ENCODE measurements around the gene TUBAL3.

TUBAL3 gene

GRCh38 chr10:5376450-5376849, 28.2 kb downstream of the TUBAL3 start (continued):
- TF ChIP-seq TSHZ2 (CRISPR knock-in tag; IDR thresholded peaks at IDR 0.05) (no peak), ZNF70 (CRISPR knock-in tag; IDR thresholded peaks at IDR 0.05) (no peak), ZFP3 (CRISPR knock-in tag; IDR thresholded peaks at IDR 0.05) (no peak), CSRNP3 (CRISPR knock-in tag; IDR thresholded peaks at IDR 0.05) (no peak), POU6F1 (CRISPR knock-in tag; IDR thresholded peaks at IDR 0.05; ENCODE audit: borderline replicate concordance, low read depth) (no peak)

GRCh38 chr10:5373891-5374611, 30.6 kb downstream of the TUBAL3 start:
- ATAC-seq: no peak
- TF ChIP-seq CREB5 (CRISPR knock-in tag; IDR thresholded peaks at IDR 0.05; ENCODE audit: low read depth): no peak
- no peak for TF ChIP-seq ESRRG (CRISPR knock-in tag; IDR thresholded peaks at IDR 0.05)
- TF ChIP-seq ZNF70 (CRISPR knock-in tag; IDR thresholded peaks at IDR 0.05): no peak
- TF ChIP-seq TCF4 (CRISPR knock-in tag; IDR thresholded peaks at IDR 0.05; ENCODE audit: borderline replicate concordance): no peak
- no peak for TF ChIP-seq ZNF8 (CRISPR knock-in tag; IDR thresholded peaks at IDR 0.05)
- no peak for TF ChIP-seq SNAI2 (CRISPR knock-in tag; IDR thresholded peaks at IDR 0.05)
- TF ChIP-seq CSDC2 (CRISPR knock-in tag; IDR thresholded peaks at IDR 0.05): no peak
- no peak for TF ChIP-seq ZFP30 (CRISPR knock-in tag; IDR thresholded peaks at IDR 0.05)
- no peak for TF ChIP-seq ZFP3 (CRISPR knock-in tag; IDR thresholded peaks at IDR 0.05)
- TF ChIP-seq ARNTL (CRISPR knock-in tag; IDR thresholded peaks at IDR 0.05; ENCODE audit: borderline replicate concordance, low read depth): no peak
- TF ChIP-seq GLIS3 (CRISPR knock-in tag; IDR thresholded peaks at IDR 0.05): no peak
- no peak for TF ChIP-seq POU6F1 (CRISPR knock-in tag; IDR thresholded peaks at IDR 0.05; ENCODE audit: borderline replicate concordance, low read depth)
- no peak for TF ChIP-seq ISL1 (CRISPR knock-in tag; IDR thresholded peaks at IDR 0.05)
- no peak for TF ChIP-seq TSHZ2 (CRISPR knock-in tag; IDR thresholded peaks at IDR 0.05)
- no peak for TF ChIP-seq OSR1 (CRISPR knock-in tag; IDR thresholded peaks at IDR 0.05)

GRCh38 chr10:5373307-5373706, 31.3 kb downstream of the TUBAL3 start:
- ATAC-seq: no peak
- TF ChIP-seq OSR1 (CRISPR knock-in tag; IDR thresholded peaks at IDR 0.05): no peak
- no peak for TF ChIP-seq SNAI2 (CRISPR knock-in tag; IDR thresholded peaks at IDR 0.05)

Measured in SK-N-SH treated with all-trans-retinoic acid at 6 μM for 48 hours (cell line).